A172 (cell line): ENCODE results near the gene KIAA1614. TPM values are rescaled to one million over a fixed set of nuclear protein-coding genes. Genes with fewer than 3 reads are reported as not detected.

Source experiments
- DNase-seq: peaks from one replicate; pipeline ENCODE4 v3.0.0-alpha.2; 2015; ENCODE audit warnings: low spot score
- total RNA-seq: library from RNA; depleted of rRNA; stranded (reverse); fragments of >200 nt; shearing (Covaris generic); gene quantifications from 2 replicates; pipeline ENCODE4 v1.2.3, GENCODE V29; 2014

The KIAA1614 gene
- total RNA-seq, 1 experiment from 2014 or later: 9.4 TPM

GRCh38 chr1:180908074-180908765, 4.5 kb upstream of the KIAA1614 start:
- DNase-seq: no peak

- DNase-seq: no peak
Observed at GRCh38 chr1:180909005-180909414, 3.7 kb upstream of the KIAA1614 start.

- no peak for DNase-seq
Observed at GRCh38 chr1:180909462-180909976, 3.2 kb upstream of the KIAA1614 start.

GRCh38 chr1:180911640-180912191, 981 bp upstream of the KIAA1614 start:
- peak; percentile 55 for DNase-seq

- peak; percentile 33 for DNase-seq
Observed at GRCh38 chr1:180912211-180912800, 391 bp upstream of the KIAA1614 start.

- DNase-seq: no peak
Observed at GRCh38 chr1:180915426-180915965, 2.8 kb downstream of the KIAA1614 start.

GRCh38 chr1:180916012-180916770, 3.5 kb downstream of the KIAA1614 start:
- DNase-seq: no peak

- no peak for DNase-seq
Observed at GRCh38 chr1:180916771-180917170, 4.1 kb downstream of the KIAA1614 start.

- DNase-seq: no peak
Observed at GRCh38 chr1:180917306-180918065, 4.8 kb downstream of the KIAA1614 start.

- no peak for DNase-seq
Observed at GRCh38 chr1:180918519-180918918, 5.8 kb downstream of the KIAA1614 start.

- no peak for DNase-seq
Observed at GRCh38 chr1:180919183-180919700, 6.5 kb downstream of the KIAA1614 start.

- DNase-seq: no peak
Observed at GRCh38 chr1:180920193-180920592, 7.5 kb downstream of the KIAA1614 start.

GRCh38 chr1:180920702-180921101, 8.0 kb downstream of the KIAA1614 start:
- no peak for DNase-seq

- DNase-seq: no peak
Observed at GRCh38 chr1:180921386-180921785, 8.7 kb downstream of the KIAA1614 start.

- no peak for DNase-seq
Observed at GRCh38 chr1:180921891-180922630, 9.4 kb downstream of the KIAA1614 start.

- no peak for DNase-seq
Observed at GRCh38 chr1:180922631-180923015, 9.9 kb downstream of the KIAA1614 start.

- DNase-seq: peak; percentile 94
Observed at GRCh38 chr1:180923021-180923841, 10.5 kb downstream of the KIAA1614 start.

GRCh38 chr1:180923887-180924286, 11.2 kb downstream of the KIAA1614 start:
- DNase-seq: no peak

- DNase-seq: no peak
Observed at GRCh38 chr1:180924939-180925338, 12.2 kb downstream of the KIAA1614 start.
